Stimulated activated CD4-positive, alpha-beta T cell treated with anti-CD3 and anti-CD28 coated beads, Interleukin-15, amount 100 ng/mL, for 1 hour (primary cell): ENCODE results near the gene PPP1R2B.
"Not testable (repeated sequence)": the region's sequence is repeated elsewhere in the genome, so short reads cannot be mapped to it uniquely, and the experiment has no call there.

ENCODE experiments used
- DNase-seq, 2 donors: peaks; one replicate each; pipeline ENCODE4 v3.0.0-alpha.2; 2020; ENCODE audit warnings: low read depth in 1 of 2, low spot score in 1 of 2

PPP1R2B gene

DNA sequence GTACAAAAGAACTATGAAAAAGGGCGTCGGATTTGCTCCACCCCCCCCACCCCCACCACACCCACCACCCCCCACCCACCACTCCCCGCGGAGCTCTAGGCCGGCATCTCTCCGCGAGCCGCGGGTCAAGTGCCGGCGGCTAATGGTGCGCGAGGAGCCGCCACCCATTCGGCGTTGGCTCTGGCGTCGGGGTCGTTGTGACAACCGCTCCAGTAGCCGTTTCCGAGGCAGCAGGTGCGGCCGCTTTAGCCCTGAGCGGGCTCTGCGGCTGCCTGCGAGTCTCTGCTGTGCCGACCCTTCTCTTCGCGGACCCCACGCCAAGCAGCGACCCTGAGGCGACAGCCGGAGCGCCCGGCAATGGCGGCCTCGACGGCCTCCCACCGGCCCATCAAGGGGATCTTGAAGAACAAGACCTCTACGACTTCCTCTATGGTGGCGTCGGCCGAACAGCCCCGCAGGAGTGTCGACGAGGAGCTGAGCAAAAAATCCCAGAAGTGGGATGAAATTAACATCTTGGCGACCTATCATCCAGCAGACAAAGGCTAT is at the start of gene PPP1R2B:
TSS of gene PPP1R2B (plus strand) at position 90 of the 546 bp plus-strand sequence. CDS start at position 358, 268 bp downstream.
- no peak for DNase-seq

DNA sequence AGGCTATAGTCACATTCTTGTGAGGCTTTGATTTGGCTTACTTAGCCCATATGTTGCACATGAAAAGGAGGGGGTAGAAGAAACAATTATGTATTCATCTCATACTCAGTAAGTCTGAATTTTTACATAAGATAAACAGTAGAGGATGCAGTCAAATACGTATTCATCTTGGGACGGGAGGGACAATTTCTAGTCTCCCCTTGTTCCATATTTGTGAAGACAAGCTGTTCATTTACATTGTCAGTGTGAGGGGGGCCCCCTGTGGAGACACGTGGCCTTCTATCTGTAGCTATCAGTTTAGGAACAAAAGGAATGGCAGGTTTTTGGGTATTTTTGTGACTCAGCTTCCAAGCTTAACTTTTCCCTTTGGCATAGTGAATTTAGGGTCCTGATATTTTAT is 49.2 kb upstream of the PPP1R2B start:
- DNase-seq = no peak

GRCh38 chr5:156802501-156802900 is 47.6 kb upstream of the PPP1R2B start:
- no peak for DNase-seq

GRCh38 chr5:156803404-156803803 is 46.7 kb upstream of the PPP1R2B start:
- DNase-seq = no peak

- no peak for DNase-seq
Observed at GRCh38 chr5:156812959-156813358, 37.1 kb upstream of the PPP1R2B start.

- no peak for DNase-seq
Observed at GRCh38 chr5:156815988-156816599, 34.0 kb upstream of the PPP1R2B start.

DNA sequence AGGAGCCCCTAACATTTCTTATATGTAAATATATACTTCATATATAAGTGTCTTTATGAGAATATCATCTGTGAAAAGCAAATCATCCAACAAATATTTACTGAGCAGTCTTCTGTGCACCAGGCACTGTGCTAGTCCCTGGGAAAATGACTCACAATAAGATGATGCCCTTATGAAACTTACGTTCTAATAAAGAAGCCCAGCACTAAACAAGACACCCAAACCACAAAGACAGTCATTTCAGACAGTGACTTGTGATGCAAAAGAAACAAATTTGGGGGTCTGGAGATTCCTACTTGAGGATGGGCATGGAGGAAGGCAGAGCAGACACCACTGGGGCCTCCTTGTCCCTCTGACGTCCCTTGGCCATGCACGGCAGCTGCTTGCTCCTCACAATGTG is 30.6 kb upstream of the PPP1R2B start:
- DNase-seq = no peak

DNA sequence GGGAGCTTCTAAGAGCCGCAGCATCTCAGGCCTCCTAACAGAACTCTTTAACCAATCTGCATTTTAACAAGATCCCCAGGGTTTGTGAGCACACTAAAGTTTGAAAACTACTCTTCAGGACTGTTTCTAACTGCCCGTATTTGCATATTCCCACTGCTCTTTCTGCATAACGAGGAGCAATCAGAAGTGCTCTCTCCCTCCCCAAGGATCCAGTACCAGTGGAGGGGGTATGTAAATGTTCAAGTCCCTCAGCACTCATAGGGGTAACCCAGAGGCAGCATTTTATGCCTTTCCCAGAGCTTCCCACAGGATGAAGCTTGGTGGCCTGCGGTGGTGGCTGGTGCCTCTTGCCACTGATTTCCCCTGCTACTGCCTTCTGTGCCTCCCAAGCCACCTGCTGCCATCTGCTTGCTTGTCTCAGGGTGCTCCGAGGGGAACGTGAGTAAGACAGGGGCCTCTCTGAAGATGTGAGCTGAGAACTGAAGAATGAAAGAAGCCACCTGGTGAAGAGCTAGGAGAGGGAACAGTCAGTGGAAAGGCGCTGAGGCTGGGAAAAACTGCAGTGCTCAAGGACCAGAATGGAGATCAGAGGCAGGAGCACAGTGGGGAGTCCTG is 30.0 kb upstream of the PPP1R2B start:
- DNase-seq = no peak

DNA sequence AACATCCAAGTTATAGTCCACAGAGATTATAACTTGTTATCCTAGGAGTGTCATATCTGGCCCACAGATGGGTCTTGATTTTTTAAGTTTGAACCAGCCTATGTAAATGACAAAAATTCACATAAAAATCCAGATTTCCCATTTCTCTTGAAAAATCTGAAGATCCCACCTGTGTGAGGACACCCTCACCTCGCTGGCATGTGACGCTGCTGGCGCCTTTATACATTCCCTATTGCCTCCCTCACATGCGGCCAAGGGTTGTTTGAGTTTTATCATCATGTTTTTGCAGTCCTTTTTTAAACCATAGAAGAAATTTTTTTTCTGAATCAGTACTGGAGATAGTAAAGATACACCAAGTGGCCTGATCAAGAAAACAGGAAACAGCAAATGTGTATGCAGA is 25.9 kb upstream of the PPP1R2B start:
- DNase-seq = no peak

DNA sequence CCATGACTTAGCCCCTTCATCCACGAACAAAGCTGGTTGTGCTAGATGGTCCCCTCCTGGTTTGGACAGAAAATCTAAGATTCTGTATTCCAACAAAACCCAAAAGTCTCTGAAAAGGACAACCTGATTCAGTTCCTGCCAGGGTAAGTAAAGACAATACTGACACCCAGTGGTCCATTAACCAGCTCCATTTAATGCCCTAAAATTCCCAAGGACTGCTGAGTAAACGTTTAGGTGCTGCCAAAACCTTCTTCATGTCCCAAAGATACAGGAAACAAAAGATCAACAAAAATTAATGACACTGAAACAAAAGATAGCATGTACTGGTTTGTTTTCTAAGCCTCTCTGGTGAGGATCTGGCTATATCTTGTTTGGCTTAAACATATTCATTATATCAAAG is 25.3 kb upstream of the PPP1R2B start:
- no peak for DNase-seq

- no peak for DNase-seq
Observed at GRCh38 chr5:156825688-156826087, 24.4 kb upstream of the PPP1R2B start.

GRCh38 chr5:156826150-156826549 is 23.9 kb upstream of the PPP1R2B start:
- DNase-seq = no peak

- no peak for DNase-seq
Observed at GRCh38 chr5:156834916-156835315, 15.2 kb upstream of the PPP1R2B start.

DNA sequence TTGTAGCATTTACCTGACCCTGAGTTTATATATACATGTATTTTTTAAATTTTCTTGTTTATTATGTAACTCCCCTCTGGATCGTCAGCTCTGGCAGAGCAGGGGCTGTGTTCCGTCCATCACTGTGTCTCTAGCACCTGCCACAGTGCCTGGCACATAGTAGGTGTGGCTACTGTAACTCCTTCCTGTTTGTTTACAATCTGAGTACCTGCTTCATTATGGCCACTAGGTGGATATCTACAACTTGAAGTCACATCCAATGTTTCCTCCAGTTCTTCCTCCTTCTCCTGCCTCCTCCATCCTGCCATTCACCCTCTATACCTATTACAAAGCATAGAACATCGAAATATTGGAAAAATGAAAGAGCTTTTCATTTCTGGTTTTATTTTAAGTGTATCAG is 14.2 kb upstream of the PPP1R2B start:
- DNase-seq = no peak

DNA sequence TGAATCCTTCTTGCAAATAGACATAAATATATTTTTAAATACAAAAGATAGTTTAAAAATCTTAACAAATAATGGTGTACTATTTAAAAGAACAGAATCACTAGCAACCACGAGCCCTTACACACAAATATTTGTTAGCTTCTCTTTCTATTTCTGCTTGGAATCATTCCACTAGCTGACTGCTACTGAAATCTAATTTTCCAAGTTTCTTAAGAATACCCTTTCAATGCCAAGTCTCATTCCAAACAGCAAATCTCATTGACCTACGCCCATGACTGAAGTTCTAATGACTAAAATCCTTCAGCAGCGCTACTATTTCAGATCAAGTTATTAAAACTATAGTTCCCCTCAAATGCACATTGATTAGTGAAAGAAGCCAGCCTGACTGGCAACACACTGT is 13.2 kb upstream of the PPP1R2B start:
- DNase-seq = no peak

- no peak for DNase-seq
Observed at GRCh38 chr5:156838961-156839360, 11.1 kb upstream of the PPP1R2B start.

GRCh38 chr5:156841737-156842136 is 8.4 kb upstream of the PPP1R2B start:
- no peak for DNase-seq

DNA sequence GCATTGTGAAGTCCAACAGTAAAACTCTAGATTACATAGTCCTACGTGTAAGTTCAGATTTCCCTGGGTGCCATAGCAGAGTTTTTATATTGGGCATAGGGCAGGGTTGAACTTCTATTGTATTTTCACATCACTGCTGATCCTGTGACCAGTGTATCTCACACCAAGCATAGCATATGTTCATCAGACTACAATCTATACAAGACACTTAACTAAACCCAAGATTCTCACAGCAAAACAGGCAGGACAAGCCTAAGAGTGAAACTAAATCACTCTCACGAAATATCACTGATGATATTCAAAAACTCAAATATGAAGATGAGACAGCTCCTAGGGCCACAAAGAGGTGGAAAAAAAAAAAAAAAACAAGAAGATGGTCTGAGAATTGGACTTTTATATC is 3.2 kb upstream of the PPP1R2B start:
- DNase-seq = no peak

GRCh38 chr5:156848447-156848846 is 1.6 kb upstream of the PPP1R2B start:
- DNase-seq = not testable (repeated sequence)

- DNase-seq = no peak
Observed at GRCh38 chr5:156851880-156852279, 1.8 kb downstream of the PPP1R2B start.

DNA sequence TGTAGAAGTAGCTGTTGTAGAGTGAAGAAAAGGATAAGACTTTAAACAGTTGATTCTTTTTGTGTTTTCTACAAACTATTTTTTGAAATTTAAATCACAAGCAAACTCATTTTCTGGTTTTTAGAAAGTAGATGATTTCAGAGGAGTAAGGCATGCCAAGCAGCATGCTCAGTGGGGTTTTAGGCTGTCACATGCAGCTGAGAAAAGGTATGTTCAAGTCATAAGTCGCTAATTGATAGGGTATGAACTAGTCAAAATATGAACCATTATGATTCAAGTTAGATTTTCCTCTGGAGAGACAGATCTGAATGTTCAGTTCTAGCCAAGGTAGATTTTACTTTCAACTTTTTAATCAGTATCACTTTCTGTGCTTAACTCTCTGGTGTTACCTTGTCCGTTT is 3.0 kb downstream of the PPP1R2B start:
- DNase-seq = not testable (repeated sequence)

GRCh38 chr5:156865427-156865826 is 15.3 kb downstream of the PPP1R2B start:
- no peak for DNase-seq

GRCh38 chr5:156870498-156870839 is 20.4 kb downstream of the PPP1R2B start:
- DNase-seq = no peak
